GM18519 (cell line): ENCODE data around the gene MTREX.

Experiments used
- ATAC-seq: cut with Tn5 transposase; IDR thresholded peaks from one replicate; pipeline ENCODE4 v1.9.1; 2021; ENCODE audit warnings: mild to moderate bottlenecking, moderate library complexity; ENCODE audit not compliant: unreplicated experiment, low FRiP score

MTREX gene

DNA sequence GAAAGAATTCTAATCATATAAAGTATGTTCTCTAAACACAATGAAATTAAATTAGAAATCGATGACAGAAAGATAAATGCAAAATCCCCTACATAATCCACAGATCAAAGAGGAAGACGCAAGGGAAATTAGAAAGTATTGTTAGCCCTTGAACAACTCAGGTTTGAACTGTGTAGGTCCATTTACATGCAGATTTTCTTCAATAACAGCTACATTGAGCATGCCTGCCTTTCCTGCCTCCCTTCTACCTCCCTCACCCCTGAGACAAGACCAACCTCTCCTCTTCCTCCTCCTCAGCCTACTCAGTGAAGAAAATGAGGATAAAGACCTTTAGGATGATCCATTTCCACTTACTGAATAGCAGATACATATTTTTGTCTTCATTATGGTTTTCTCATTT is 151.8 kb downstream of the MTREX start:
- no peak for ATAC-seq

DNA sequence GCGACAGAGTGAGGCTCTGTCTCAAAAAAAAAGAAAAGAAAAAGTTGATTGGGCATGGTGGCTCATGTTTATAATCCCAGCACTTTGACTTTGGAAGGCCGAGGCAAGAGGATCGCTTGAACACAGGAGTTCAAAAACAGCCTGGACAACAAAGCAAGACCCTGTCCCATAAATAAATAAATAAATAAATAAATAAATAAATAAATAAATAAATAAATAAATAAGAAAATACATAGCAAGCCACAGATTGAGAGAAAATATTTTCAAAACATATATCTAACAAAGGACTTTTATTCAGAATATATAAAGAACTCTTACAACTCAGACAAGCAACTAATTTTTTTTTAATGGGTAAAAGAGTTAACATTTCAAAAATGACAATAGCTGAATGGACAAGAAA is 155.8 kb downstream of the MTREX start:
- ATAC-seq, result no peak

DNA sequence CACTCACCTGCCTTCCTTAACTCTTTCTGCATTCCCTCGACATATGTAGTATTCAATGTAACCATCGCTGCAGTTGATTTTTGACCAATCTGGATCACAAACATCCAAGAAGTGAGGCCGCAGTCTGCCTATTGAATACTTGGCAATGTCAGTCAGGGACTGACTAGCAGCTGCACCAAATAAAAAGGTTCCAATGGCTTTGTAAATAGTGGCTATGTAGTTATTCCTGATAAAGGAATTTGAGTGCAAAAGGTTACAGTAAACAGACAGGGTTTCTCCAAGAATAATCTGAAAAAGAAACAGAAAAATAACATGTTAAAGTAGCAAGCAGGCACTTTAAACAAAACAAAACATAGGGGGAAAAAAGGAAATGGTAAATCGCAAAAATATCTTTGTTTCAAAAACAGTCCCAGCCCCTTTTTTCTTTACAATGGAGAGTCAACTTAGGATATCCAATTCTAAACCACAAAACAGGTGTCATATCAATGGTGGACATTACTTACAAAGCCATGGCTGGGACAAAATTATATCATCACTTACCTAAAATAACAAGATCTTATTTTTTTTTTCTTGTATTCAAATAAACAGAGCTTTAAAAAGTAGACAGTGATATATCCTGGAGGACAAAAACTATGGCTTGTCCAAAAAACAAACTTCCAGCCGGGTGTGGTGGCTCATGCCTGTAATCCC is 160.2 kb downstream of the MTREX start:
- ATAC-seq, result no peak

DNA sequence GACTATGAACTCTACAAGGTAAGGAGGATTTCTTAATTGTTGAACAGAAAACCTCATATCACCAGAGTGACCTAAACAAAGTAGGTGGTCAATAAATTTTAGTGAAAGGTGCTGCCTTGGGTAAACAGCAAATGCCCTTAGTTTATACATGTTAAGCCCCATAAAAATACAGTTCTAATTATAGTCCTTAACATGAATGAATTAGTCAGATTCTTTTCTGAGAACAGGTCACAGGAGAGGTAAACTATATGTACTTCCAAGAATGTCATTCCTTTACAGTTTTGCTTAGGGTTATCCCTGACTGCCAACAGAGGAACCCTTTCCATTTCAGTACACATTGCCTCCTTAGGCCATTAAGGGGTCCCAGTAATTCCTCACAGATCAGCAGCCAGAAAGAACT is 162.1 kb downstream of the MTREX start:
- no peak for ATAC-seq

GRCh38 chr5:55470282-55470681 is 162.5 kb downstream of the MTREX start:
- ATAC-seq, result no peak

DNA sequence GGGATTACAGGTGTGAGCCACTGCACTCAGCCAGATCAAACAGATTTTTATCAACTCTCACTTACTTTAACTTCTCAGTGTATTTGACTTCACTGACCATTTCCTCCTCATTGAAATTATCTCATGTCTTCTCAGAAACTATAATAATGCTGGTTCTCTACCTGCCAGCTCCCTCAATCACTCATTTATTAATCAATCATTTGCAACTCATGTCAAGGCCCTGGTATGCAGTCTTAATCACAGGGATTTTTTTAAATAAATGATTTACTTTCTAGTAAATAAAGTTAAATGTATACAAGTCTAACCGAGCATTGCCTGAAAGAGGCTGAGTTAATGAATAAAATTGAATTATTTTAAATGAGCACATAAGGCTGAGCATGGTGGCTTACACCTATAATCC is 163.7 kb downstream of the MTREX start:
- no peak for ATAC-seq

GRCh38 chr5:55472642-55473041 is 164.9 kb downstream of the MTREX start:
- no peak for ATAC-seq
